CD4-positive, alpha-beta T cell (primary cell): Measurements from ENCODE around the gene MYCBP2. TPM values are rescaled to one million over a fixed set of nuclear protein-coding genes. Genes with fewer than 3 reads are reported as not detected.

Experiments
- ATAC-seq: fragments of 200-7000 bp; cut with Tn5 transposase; one replicate; pipeline ENCODE4 v1.10.0; 2022; ENCODE audit warnings: mild to moderate bottlenecking; ENCODE audit not compliant: poor library complexity
- CTCF ChIA-PET: fragments of 350-600 bp; sonication (Branson Sonifier 250); formaldehyde crosslinking; loops from one replicate; lab custom pipeline; 2021; ENCODE audit warnings: antibody characterized with exemption, inconsistent platforms; lab: Charles Lee
- POLR2A ChIA-PET: fragments of 350-600 bp; sonication (Branson Sonifier 250); formaldehyde crosslinking; loops from one replicate; lab custom pipeline; 2021; ENCODE audit warnings: antibody characterized with exemption, inconsistent platforms; lab: Charles Lee
- DNase-seq, 14 experiments: peaks; one replicate each; pipeline ENCODE4 v3.0.0-alpha.2; 2013 to 2020; ENCODE audit warnings: mixed read lengths in 2 of 14
- H3K27ac ChIP-seq, 2 donors: one replicate each; pipeline versions ENCODE4 v1.5.1 to v1.7.0; 2013; ENCODE audit warnings: low read length in 2 of 2, low read depth in 1 of 2, mild to moderate bottlenecking in 1 of 2
- H3K27me3 ChIP-seq, 2 experiments: 1 replicate in 1 of 2; 2 replicates in 1 of 2; pipeline versions ENCODE4 v1.6.1 to v1.7.0; 2013; ENCODE audit warnings: low read length in 2 of 2, control low read depth in 1 of 2, mild to moderate bottlenecking in 1 of 2, moderate library complexity in 1 of 2; ENCODE audit not compliant: insufficient read depth in 2 of 2, control insufficient read depth in 1 of 2
- H3K36me3 ChIP-seq: one replicate; pipeline ENCODE4 v1.6.1; 2013; ENCODE audit warnings: low read length, control low read depth; ENCODE audit not compliant: insufficient read depth
- H3K4me1 ChIP-seq: one replicate; pipeline ENCODE4 v1.6.1; 2013; ENCODE audit warnings: low read length, control low read depth; ENCODE audit not compliant: insufficient read depth
- H3K4me3 ChIP-seq: one replicate; pipeline ENCODE4 v1.5.1; 2013; ENCODE audit warnings: mild to moderate bottlenecking, low read length, moderate library complexity
- H3K9me3 ChIP-seq, 2 experiments: 1 replicate in 1 of 2; 2 replicates in 1 of 2; pipeline versions ENCODE4 v1.6.1 to v1.7.0; 2013; ENCODE audit warnings: low read length in 2 of 2, mild to moderate bottlenecking in 2 of 2, control low read depth in 1 of 2, moderate library complexity in 1 of 2; ENCODE audit not compliant: control insufficient read depth in 1 of 2, insufficient read depth in 1 of 2
- H3K27ac Mint-ChIP-seq: one replicate; pipeline ENCODE4 v1.8.0; 2020; ENCODE audit warnings: mixed read lengths
- H3K27me3 Mint-ChIP-seq: one replicate; pipeline ENCODE4 v1.8.0; 2021; ENCODE audit warnings: mixed read lengths
- H3K36me3 Mint-ChIP-seq: one replicate; pipeline ENCODE4 v1.8.0; 2021; ENCODE audit warnings: low read depth, mixed read lengths
- H3K4me1 Mint-ChIP-seq: one replicate; pipeline ENCODE4 v1.8.0; 2021; ENCODE audit warnings: low read depth, mixed read lengths
- H3K4me3 Mint-ChIP-seq: one replicate; pipeline ENCODE4 v1.8.0; 2020; ENCODE audit warnings: mild to moderate bottlenecking, mixed read lengths
- H3K9me3 Mint-ChIP-seq: one replicate; pipeline ENCODE4 v1.8.0; 2020; ENCODE audit warnings: mixed read lengths
- intact Hi-C, 2 experiments: fragments of 100-400 bp; cut with DNase I in 1 of 2; cut with micrococcal nuclease in 1 of 2; formaldehyde crosslinking; loops; one replicate each; pipeline versions ENCODE4 v1.15.1 to v1.9.0; 2023 to 2025; cut with DNase I, micrococcal nuclease
- total RNA-seq, 174 experiments: library from RNA in 2 of 174; stranded (reverse) in 2 of 174; gene quantifications; one replicate each; pipeline ENCODE4 v1.2.3 and lab custom pipeline; 2021 to 2026
- TF ChIP-seq, protein P1 (sequence below): fragments of 200-600 bp; IDR thresholded peaks from one replicate; pipeline ENCODE4 v1.8.0; 2022; ENCODE audit warnings: antibody characterized with exemption, mild to moderate bottlenecking

Gene MYCBP2
- total RNA-seq, 2 experiments from 2014 or later, result 116 to 119 TPM

- Histone ChIP-seq H3K4me3 (no peak overlapping the region), H3K4me1 (no peaks in the 10 kb centered on the region), H3K9me3 (no peaks in the 10 kb centered on the region), H3K27ac (no peak overlapping the region), H3K27me3 (no peaks in the 10 kb centered on the region), H3K36me3 (peaks cover 10% of the 10 kb centered on the region)
- H3K9me3 Mint-ChIP-seq, result no peaks in the 10 kb centered on the region
- DNase-seq (no peak), ATAC-seq (no peak)
- peaks cover 11% of the 10 kb centered on the region for H3K36me3 Mint-ChIP-seq
- no peak overlapping the region for H3K27ac Mint-ChIP-seq
- H3K4me1 Mint-ChIP-seq, result no peaks in the 10 kb centered on the region
- ChIA-PET CTCF (interaction anchor here (0.5 kb wide), 1 partner anchor 1370 kb away, joined by 3 read pairs; no protein-coding TSS in a partner anchor), POLR2A (interaction anchor here (3.3 kb wide), 1 partner anchor 15 kb away, joined by 27 read pairs; the partner anchor contains the start of gene FBXL3)
- intact Hi-C loops, result no loop called here
- H3K4me3 Mint-ChIP-seq, result no peak overlapping the region
- no peaks in the 10 kb centered on the region for H3K27me3 Mint-ChIP-seq
- TF ChIP-seq, protein P1, sequence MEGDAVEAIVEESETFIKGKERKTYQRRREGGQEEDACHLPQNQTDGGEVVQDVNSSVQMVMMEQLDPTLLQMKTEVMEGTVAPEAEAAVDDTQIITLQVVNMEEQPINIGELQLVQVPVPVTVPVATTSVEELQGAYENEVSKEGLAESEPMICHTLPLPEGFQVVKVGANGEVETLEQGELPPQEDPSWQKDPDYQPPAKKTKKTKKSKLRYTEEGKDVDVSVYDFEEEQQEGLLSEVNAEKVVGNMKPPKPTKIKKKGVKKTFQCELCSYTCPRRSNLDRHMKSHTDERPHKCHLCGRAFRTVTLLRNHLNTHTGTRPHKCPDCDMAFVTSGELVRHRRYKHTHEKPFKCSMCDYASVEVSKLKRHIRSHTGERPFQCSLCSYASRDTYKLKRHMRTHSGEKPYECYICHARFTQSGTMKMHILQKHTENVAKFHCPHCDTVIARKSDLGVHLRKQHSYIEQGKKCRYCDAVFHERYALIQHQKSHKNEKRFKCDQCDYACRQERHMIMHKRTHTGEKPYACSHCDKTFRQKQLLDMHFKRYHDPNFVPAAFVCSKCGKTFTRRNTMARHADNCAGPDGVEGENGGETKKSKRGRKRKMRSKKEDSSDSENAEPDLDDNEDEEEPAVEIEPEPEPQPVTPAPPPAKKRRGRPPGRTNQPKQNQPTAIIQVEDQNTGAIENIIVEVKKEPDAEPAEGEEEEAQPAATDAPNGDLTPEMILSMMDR, result no peak
These were observed 286.1 kb downstream of the MYCBP2 start for GRCh38 chr13:77040835-77041234.

GRCh38 chr13:77040076-77040475 is 286.8 kb downstream of the MYCBP2 start:
- Histone ChIP-seq H3K36me3 (peaks cover 7% of the 10 kb centered on the region), H3K9me3 (no peaks in the 10 kb centered on the region), H3K4me3 (no peak overlapping the region), H3K27ac (no peak overlapping the region), H3K4me1 (no peaks in the 10 kb centered on the region), H3K27me3 (no peaks in the 10 kb centered on the region)
- CTCF ChIA-PET, result no interaction called here
- TF ChIP-seq, protein P1, result no peak
- DNase-seq, result no peak
- H3K4me3 Mint-ChIP-seq, result no peak overlapping the region
- H3K4me1 Mint-ChIP-seq, result no peaks in the 10 kb centered on the region
- intact Hi-C loops, result no loop called here
- H3K36me3 Mint-ChIP-seq, result peaks cover 8% of the 10 kb centered on the region
- ATAC-seq, result no peak
- POLR2A ChIA-PET, result no interaction called here
- H3K27ac Mint-ChIP-seq, result no peak overlapping the region
- H3K9me3 Mint-ChIP-seq, result no peaks in the 10 kb centered on the region
- H3K27me3 Mint-ChIP-seq, result no peaks in the 10 kb centered on the region

- intact Hi-C loops, result no loop called here
- Histone ChIP-seq H3K4me3 (no peak overlapping the region), H3K4me1 (no peaks in the 10 kb centered on the region), H3K36me3 (no peaks in the 10 kb centered on the region), H3K27ac (no peak overlapping the region), H3K27me3 (no peaks in the 10 kb centered on the region), H3K9me3 (no peaks in the 10 kb centered on the region)
- H3K27ac Mint-ChIP-seq, result no peak overlapping the region
- H3K36me3 Mint-ChIP-seq, result no peaks in the 10 kb centered on the region
- no peak overlapping the region for H3K4me3 Mint-ChIP-seq
- no peaks in the 10 kb centered on the region for H3K9me3 Mint-ChIP-seq
- ChIA-PET CTCF (no interaction called here), POLR2A (no interaction called here)
- ATAC-seq, result no peak
- no peaks in the 10 kb centered on the region for H3K4me1 Mint-ChIP-seq
- TF ChIP-seq, protein P1, result no peak
- H3K27me3 Mint-ChIP-seq, result no peaks in the 10 kb centered on the region
- DNase-seq, result no peak
These were observed 287.9 kb downstream of the MYCBP2 start for GRCh38 chr13:77038907-77039480.
